ENCODE data around the gene DCAF7.
A peak's percentile ranks its signal among the peaks of the same experiment; 100 is the strongest.

DCAF7 gene

DNA sequence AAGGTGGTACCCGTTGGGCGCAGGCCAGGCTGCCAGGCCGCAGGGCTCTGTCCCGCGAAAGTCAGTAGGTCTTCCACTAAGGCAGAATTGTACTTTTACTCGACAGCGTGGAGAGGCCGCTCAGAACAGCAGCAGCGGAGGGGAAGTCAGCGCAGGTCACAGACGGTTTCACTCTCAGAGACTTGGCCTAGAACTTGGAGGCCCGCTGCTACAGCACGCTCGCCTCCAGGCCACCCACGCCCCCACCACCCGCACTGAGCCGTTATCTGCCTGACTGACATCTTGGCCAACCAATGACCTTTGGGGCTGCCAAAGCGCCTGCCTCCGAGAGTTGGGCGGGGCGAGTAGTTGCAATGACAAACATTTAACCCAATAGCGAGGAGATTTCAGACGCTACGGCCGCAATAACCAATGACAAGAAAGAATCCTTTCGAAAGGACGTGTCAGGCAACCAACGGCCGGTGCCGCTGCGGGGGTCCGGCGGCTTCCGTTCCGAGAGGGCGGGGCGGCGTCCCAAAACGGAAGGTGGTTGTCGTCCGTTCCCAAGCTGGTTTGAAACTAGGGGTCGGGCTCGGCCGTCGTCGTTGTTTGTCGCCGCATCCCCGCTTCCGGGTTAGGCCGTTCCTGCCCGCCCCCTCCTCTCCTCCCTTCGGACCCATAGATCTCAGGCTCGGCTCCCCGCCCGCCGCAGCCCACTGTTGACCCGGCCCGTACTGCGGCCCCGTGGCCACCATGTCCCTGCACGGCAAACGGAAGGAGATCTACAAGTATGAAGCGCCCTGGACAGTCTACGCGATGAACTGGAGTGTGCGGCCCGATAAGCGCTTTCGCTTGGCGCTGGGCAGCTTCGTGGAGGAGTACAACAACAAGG is at the start of gene DCAF7:
Gene DCAF7 (plus strand): TSS at position 532 of the 871 bp plus-strand sequence. CDS start 201 bp downstream, at position 733.
- TF ChIP-seq, protein P1, sequence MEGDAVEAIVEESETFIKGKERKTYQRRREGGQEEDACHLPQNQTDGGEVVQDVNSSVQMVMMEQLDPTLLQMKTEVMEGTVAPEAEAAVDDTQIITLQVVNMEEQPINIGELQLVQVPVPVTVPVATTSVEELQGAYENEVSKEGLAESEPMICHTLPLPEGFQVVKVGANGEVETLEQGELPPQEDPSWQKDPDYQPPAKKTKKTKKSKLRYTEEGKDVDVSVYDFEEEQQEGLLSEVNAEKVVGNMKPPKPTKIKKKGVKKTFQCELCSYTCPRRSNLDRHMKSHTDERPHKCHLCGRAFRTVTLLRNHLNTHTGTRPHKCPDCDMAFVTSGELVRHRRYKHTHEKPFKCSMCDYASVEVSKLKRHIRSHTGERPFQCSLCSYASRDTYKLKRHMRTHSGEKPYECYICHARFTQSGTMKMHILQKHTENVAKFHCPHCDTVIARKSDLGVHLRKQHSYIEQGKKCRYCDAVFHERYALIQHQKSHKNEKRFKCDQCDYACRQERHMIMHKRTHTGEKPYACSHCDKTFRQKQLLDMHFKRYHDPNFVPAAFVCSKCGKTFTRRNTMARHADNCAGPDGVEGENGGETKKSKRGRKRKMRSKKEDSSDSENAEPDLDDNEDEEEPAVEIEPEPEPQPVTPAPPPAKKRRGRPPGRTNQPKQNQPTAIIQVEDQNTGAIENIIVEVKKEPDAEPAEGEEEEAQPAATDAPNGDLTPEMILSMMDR (IDR thresholded peaks at IDR 0.05): no peak
- peak within 1 kb of the TSS; percentile 96 for H3K4me3 ChIP-seq
- peak; percentile 100 for DNase-seq (ENCODE audit: low spot score)

DNA sequence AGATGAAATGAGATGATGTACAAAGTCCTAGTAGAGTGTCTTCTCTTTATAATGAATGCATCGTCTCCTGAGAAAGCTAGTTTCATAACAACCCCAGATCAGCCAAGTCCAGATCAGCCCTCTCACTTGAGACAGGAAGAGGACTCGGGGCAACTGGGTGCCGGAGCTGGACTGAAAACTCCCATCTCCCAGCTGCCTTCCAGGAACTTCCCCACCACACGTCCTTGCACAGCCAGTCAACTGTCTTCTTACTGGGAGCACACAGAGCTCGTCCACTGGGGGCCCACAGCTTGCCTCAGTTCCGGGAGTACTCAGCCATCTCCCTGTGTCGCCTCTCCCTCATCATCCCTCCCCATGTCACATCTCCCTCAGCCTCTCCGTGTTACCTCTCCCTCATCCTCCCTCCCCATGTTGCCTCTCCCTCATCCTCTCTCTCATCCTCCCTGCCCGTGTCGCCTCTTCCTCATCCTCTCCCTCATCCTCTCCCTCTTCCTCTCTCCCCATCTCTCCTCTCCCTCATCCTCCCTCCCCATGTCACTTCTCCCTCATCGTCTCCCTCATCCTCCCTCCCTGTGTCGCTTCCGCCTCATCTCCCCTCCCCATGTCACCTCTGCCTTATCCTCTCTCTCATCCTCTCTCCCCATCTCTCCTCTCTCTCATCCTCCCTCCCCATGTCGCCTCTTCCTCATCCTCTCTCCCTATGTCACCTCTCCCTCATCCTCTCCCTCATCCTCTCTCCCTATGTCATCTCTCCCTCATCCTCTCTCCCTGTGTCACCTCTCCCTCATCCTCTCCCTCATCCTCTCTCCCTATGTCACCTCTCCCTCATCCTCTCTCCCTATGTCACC is 49.5 kb upstream of the DCAF7 start:
- TF ChIP-seq, protein P1 (IDR thresholded peaks at IDR 0.05): no peak
- no peak for DNase-seq (ENCODE audit: low spot score)
- no peak overlapping the region for H3K4me3 ChIP-seq
- no peak overlapping the region for H3K27ac ChIP-seq

More for the DNA sequence above, at the start of gene DCAF7:
- peak within 1 kb of the TSS; percentile 94 to 95 for H3K27ac ChIP-seq

GRCh38 chr17:63503341-63503705 is 47.0 kb upstream of the DCAF7 start:
- Histone ChIP-seq H3K4me3 (no peak overlapping the region), H3K27ac (no peak overlapping the region)
- no peak for DNase-seq (ENCODE audit: low spot score)
- TF ChIP-seq, protein P1 (IDR thresholded peaks at IDR 0.05): no peak

DNA sequence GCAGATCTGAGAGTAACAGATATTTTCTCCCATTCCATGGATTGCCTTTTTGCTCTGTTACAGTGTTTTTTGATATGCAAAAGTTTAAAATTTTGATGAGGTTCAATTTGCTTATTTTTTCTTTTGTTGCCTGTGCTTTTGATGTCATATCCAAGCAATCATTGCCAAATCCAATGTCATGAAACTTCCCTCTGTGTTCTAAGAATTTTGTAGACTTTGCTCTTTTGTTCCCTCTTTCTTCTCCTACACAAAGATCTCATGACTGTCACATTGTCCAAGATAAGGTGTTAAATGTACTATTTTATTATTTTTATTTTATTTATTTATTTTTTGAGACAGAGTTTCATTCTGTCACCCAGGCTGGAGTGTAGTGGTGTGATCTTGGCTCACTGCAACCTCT is 46.0 kb upstream of the DCAF7 start:
- TF ChIP-seq, protein P1 (IDR thresholded peaks at IDR 0.05): no peak
- Histone ChIP-seq H3K27ac (no peak overlapping the region), H3K4me3 (no peak overlapping the region)
- DNase-seq (ENCODE audit: low spot score): no peak

DNA sequence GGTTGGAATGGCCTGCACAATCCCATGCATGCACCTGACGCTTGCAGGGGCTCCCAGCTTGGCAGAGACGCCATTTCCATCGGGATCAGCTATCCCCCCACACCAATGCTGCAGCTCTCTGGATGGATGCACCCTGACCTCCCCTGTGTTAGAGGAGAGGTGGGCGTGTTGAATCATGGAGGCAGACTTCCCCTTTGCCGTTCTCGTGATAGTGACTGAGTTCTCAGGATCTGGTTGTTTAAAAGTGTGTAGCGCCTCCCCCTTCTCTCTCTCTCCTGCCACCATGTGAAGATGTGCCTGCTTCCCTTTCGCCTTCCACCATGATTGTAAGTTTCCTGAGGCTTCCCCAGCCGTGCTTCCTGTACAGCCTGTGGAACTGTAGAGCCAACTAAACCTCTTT is 44.9 kb upstream of the DCAF7 start:
- Histone ChIP-seq H3K4me3 (no peak overlapping the region), H3K27ac (no peak overlapping the region)
- TF ChIP-seq, protein P1 (IDR thresholded peaks at IDR 0.05): no peak
- DNase-seq (ENCODE audit: low spot score): no peak

DNA sequence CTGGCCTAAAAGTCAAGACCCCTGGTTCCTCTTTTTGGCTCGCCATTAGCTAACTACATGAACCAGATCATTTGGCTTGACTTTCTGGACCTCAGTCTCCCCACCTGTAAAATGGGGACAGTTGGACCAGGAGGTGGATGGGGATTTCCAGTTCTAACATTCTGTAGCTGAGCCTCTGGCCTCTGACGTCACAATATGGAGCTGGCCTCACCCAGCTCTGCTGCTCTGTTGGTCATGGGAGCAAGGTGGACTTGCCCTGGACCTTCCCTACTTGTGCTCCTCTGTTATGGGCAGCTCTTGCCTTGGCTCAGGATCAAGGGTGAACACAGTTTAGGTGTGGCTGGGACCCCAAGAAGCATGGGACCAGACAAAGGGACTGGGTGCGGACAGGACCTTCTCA is 43.6 kb upstream of the DCAF7 start:
- Histone ChIP-seq H3K27ac (no peak overlapping the region), H3K4me3 (no peak overlapping the region)
- TF ChIP-seq, protein P1 (IDR thresholded peaks at IDR 0.05): no peak
- no peak for DNase-seq (ENCODE audit: low spot score)

Measured in coronary artery (tissue), 2 donors.